Measurements from ENCODE around the gene ZDHHC3. TPM values are rescaled to one million over a fixed set of nuclear protein-coding genes. Genes with fewer than 3 reads are reported as not detected.

The ZDHHC3 gene
- total RNA-seq, 1 donor from 2014 or later: 66.6 TPM

GRCh38 chr3:45003406-45003805 is 27.4 kb upstream of the ZDHHC3 start:
- no peak overlapping the region for H3K4me3 Mint-ChIP-seq (ENCODE audit: unreplicated experiment)
- FAIRE-seq: no peak
- no peak overlapping the region for H3K9ac ChIP-seq (ENCODE audit: low read length)
- no peak overlapping the region for H3K4me2 ChIP-seq (ENCODE audit: low read length)
- no peak for DNase-seq (ENCODE audit: low read depth)
- no peaks in the 10 kb centered on the region for H3K27me3 Mint-ChIP-seq (ENCODE audit: low read depth, unreplicated experiment)
- H3K4me3 ChIP-seq (ENCODE audit: insufficient read depth, low read depth, low read length): no peak overlapping the region
- H3K27ac ChIP-seq (ENCODE audit: low read depth, low read length): no peak overlapping the region
- H3K27me3 ChIP-seq (ENCODE audit: insufficient read depth, low read length): no peaks in the 10 kb centered on the region
- peaks cover 7% of the 10 kb centered on the region for H4K20me1 ChIP-seq (ENCODE audit: insufficient read depth, low read length)
- peaks cover 36% of the 10 kb centered on the region for H3K36me3 ChIP-seq (ENCODE audit: insufficient read depth, low read length)
- H3K4me1 ChIP-seq (ENCODE audit: insufficient read depth, low read length): no peaks in the 10 kb centered on the region
- TF ChIP-seq CTCF (IDR thresholded peaks at IDR 0.05; ENCODE audit: insufficient read depth, low read depth, low read length): no peak
- TF ChIP-seq EZH2 (IDR thresholded peaks at IDR 0.05; ENCODE audit: insufficient read depth, low read length): no peak
- no peak overlapping the region for H3K27ac Mint-ChIP-seq (ENCODE audit: unreplicated experiment)
- no peaks in the 10 kb centered on the region for H3K79me2 ChIP-seq (ENCODE audit: insufficient read depth, low read length)
- H3K4me1 Mint-ChIP-seq (ENCODE audit: low read depth, unreplicated experiment): no peaks in the 10 kb centered on the region
- peaks cover 6% of the 10 kb centered on the region for H3K9me3 Mint-ChIP-seq (ENCODE audit: unreplicated experiment)
- H3K36me3 Mint-ChIP-seq (ENCODE audit: low read depth, unreplicated experiment): peaks cover 33% of the 10 kb centered on the region
- no peak overlapping the region for H2AFZ ChIP-seq (ENCODE audit: low read depth, low read length)
- H3K9me3 ChIP-seq (ENCODE audit: insufficient read depth, low read depth, low read length): no peaks in the 10 kb centered on the region

DNA sequence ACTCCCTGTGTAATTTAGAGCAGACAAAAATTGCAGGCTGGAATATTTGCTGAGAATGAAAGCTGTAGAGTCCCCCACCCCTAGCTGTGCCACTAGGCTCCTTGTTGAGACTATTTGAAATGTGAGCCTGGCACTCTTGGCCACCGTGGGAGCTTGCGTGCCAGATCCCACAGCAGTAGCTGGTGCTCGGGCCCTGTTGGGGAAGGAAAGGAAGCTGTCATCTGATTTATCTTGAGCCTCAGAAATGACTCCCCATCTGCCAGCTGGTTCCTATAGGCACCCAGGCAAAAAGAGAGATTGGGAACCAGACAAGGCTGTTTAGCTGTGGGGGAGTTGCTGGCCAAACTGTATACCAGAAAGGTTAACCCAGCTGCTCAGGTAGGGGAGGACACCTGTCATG is 26.7 kb upstream of the ZDHHC3 start:
- peaks cover 31% of the 10 kb centered on the region for H3K36me3 Mint-ChIP-seq (ENCODE audit: low read depth, unreplicated experiment)

More for the DNA sequence above, 26.7 kb upstream of the ZDHHC3 start:
- Histone ChIP-seq H3K9me3 (ENCODE audit: insufficient read depth, low read depth, low read length) (no peaks in the 10 kb centered on the region), H4K20me1 (ENCODE audit: insufficient read depth, low read length) (peaks cover 7% of the 10 kb centered on the region), H3K4me2 (ENCODE audit: low read length) (no peak overlapping the region), H3K36me3 (ENCODE audit: insufficient read depth, low read length) (peaks cover 35% of the 10 kb centered on the region), H3K4me3 (ENCODE audit: insufficient read depth, low read depth, low read length) (no peak overlapping the region), H3K27me3 (ENCODE audit: insufficient read depth, low read length) (no peaks in the 10 kb centered on the region), H3K79me2 (ENCODE audit: insufficient read depth, low read length) (no peaks in the 10 kb centered on the region), H3K9ac (ENCODE audit: low read length) (no peak overlapping the region), H3K4me1 (ENCODE audit: insufficient read depth, low read length) (no peaks in the 10 kb centered on the region), H2AFZ (ENCODE audit: low read depth, low read length) (no peak overlapping the region), H3K27ac (ENCODE audit: low read depth, low read length) (no peak overlapping the region)
- Mint-ChIP-seq H3K4me1 (ENCODE audit: low read depth, unreplicated experiment) (no peaks in the 10 kb centered on the region), H3K27ac (ENCODE audit: unreplicated experiment) (no peak overlapping the region), H3K27me3 (ENCODE audit: low read depth, unreplicated experiment) (no peaks in the 10 kb centered on the region), H3K9me3 (ENCODE audit: unreplicated experiment) (peaks cover 6% of the 10 kb centered on the region), H3K4me3 (ENCODE audit: unreplicated experiment) (no peak overlapping the region)
- DNase-seq (ENCODE audit: low read depth) (no peak), FAIRE-seq (no peak)
- TF ChIP-seq CTCF (IDR thresholded peaks at IDR 0.05; ENCODE audit: insufficient read depth, low read depth, low read length) (no peak), EZH2 (IDR thresholded peaks at IDR 0.05; ENCODE audit: insufficient read depth, low read length) (no peak)
